ENCODE data around the gene UBE3C. TPM values are rescaled to one million over a fixed set of nuclear protein-coding genes. Genes with fewer than 3 reads are reported as not detected.

The UBE3C gene
- total and polyA plus RNA-seq, 2 of the 13 experiments (the other 11 are each of a cell fraction or from before 2014, with no cell fraction given), result 27.0 to 48.2 TPM

DNA sequence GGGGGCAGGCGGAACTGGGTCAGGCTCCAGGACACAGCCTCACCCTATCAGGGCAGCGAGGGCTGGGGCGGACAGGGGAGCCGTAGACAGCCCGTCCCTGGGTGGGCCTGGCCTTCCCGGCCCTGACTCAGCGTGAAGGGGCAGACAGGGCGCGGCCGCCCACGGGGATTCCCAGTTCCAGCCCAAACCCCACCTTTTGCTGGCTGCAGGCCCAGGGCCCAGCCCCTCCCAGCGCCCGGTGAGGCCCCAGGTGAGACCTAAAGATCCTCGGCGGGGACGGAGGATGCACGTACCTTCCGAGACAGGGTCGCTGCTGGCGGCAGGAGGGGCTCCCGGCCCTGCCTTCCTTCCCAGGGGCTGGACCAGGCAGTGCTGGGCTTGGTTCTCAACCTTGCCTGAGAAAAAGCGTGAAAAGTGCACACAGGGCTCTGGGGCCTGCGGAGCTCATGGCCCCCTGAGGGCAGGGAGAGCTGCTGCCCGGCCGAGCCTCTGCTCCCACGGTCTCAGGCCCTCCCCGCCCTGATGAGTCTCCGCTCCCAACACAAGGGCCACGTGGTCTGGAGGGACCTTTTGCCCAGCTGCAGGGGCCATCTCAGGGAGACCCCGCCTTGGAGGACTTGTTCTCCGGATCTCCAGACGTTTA, 154.2 kb downstream of the UBE3C start (continued):
- TF ChIP-seq MEIS1 (CRISPR knock-in tag; IDR thresholded peaks at IDR 0.05; ENCODE audit: borderline replicate concordance), result no peak
- TF ChIP-seq, protein P1, sequence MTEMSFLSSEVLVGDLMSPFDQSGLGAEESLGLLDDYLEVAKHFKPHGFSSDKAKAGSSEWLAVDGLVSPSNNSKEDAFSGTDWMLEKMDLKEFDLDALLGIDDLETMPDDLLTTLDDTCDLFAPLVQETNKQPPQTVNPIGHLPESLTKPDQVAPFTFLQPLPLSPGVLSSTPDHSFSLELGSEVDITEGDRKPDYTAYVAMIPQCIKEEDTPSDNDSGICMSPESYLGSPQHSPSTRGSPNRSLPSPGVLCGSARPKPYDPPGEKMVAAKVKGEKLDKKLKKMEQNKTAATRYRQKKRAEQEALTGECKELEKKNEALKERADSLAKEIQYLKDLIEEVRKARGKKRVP (CRISPR knock-in tag; IDR thresholded peaks at IDR 0.05), result no peak
- TF ChIP-seq GATAD2A (CRISPR knock-in tag; IDR thresholded peaks at IDR 0.05), result 0 out of 2 replicates have a peak, but pooled peaks have one; percentile 9
- no peak; the same call in 1 of the 2 replicates for TF ChIP-seq POLR2G (IDR thresholded peaks at IDR 0.05; ENCODE audit: low read depth, low read length)
- no peak for TF ChIP-seq RXRA (CRISPR knock-in tag; IDR thresholded peaks at IDR 0.05)
- peak; percentile 77 for TF ChIP-seq ZFX (CRISPR knock-in tag; IDR thresholded peaks at IDR 0.05; ENCODE audit: low read depth)
- peak; percentile 55 for TF ChIP-seq ZNF883 (CRISPR knock-in tag; IDR thresholded peaks at IDR 0.05; ENCODE audit: not compliant biosample characterization)
- TF ChIP-seq ZNF792 (CRISPR knock-in tag; IDR thresholded peaks at IDR 0.05), result no peak
- no peak for TF ChIP-seq SIN3B (IDR thresholded peaks at IDR 0.05; ENCODE audit: low read length)
- TF ChIP-seq CAMTA2 (CRISPR knock-in tag; IDR thresholded peaks at IDR 0.05; ENCODE audit: borderline replicate concordance), result no peak
- TF ChIP-seq NFRKB (IDR thresholded peaks at IDR 0.05), result no peak
- TF ChIP-seq ZFP82 (CRISPR knock-in tag; IDR thresholded peaks at IDR 0.05; ENCODE audit: borderline replicate concordance), result no peak
- TF ChIP-seq, protein P2, sequence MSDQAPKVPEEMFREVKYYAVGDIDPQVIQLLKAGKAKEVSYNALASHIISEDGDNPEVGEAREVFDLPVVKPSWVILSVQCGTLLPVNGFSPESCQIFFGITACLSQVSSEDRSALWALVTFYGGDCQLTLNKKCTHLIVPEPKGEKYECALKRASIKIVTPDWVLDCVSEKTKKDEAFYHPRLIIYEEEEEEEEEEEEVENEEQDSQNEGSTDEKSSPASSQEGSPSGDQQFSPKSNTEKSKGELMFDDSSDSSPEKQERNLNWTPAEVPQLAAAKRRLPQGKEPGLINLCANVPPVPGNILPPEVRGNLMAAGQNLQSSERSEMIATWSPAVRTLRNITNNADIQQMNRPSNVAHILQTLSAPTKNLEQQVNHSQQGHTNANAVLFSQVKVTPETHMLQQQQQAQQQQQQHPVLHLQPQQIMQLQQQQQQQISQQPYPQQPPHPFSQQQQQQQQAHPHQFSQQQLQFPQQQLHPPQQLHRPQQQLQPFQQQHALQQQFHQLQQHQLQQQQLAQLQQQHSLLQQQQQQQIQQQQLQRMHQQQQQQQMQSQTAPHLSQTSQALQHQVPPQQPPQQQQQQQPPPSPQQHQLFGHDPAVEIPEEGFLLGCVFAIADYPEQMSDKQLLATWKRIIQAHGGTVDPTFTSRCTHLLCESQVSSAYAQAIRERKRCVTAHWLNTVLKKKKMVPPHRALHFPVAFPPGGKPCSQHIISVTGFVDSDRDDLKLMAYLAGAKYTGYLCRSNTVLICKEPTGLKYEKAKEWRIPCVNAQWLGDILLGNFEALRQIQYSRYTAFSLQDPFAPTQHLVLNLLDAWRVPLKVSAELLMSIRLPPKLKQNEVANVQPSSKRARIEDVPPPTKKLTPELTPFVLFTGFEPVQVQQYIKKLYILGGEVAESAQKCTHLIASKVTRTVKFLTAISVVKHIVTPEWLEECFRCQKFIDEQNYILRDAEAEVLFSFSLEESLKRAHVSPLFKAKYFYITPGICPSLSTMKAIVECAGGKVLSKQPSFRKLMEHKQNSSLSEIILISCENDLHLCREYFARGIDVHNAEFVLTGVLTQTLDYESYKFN (CRISPR knock-in tag; conservative IDR thresholded peaks at IDR 0.05), result 0 out of 2 replicates have a peak, but pooled peaks have one; percentile 14
- no peak for TF ChIP-seq TCF7 (IDR thresholded peaks at IDR 0.05; ENCODE audit: low read depth)
- peak; percentile 35 for TF ChIP-seq TAF15 (IDR thresholded peaks at IDR 0.05; ENCODE audit: low read depth, low read length, poor library complexity, severe bottlenecking)
- TF ChIP-seq, protein P3, sequence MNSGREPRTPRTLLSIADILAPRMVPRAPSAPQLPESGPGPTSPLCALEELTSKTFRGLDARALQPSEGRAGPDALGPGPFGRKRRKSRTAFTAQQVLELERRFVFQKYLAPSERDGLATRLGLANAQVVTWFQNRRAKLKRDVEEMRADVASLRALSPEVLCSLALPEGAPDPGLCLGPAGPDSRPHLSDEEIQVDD (CRISPR knock-in tag; IDR thresholded peaks at IDR 0.05; ENCODE audit: borderline replicate concordance), result no peak
- no peak for TF ChIP-seq ZNF331 (CRISPR knock-in tag; IDR thresholded peaks at IDR 0.05)
- TF ChIP-seq CHCHD3 (CRISPR knock-in tag; IDR thresholded peaks at IDR 0.05), result no peak
- no peak; the same call in 1 of the 2 replicates for TF ChIP-seq KDM3A (CRISPR knock-in tag; IDR thresholded peaks at IDR 0.05; ENCODE audit: low read depth)
- no peak for TF ChIP-seq ZNF230 (CRISPR knock-in tag; IDR thresholded peaks at IDR 0.05)
- TF ChIP-seq, protein P4, sequence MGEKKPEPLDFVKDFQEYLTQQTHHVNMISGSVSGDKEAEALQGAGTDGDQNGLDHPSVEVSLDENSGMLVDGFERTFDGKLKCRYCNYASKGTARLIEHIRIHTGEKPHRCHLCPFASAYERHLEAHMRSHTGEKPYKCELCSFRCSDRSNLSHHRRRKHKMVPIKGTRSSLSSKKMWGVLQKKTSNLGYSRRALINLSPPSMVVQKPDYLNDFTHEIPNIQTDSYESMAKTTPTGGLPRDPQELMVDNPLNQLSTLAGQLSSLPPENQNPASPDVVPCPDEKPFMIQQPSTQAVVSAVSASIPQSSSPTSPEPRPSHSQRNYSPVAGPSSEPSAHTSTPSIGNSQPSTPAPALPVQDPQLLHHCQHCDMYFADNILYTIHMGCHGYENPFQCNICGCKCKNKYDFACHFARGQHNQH (CRISPR knock-in tag; IDR thresholded peaks at IDR 0.05), result no peak
- TF ChIP-seq HOXA3 (CRISPR knock-in tag; IDR thresholded peaks at IDR 0.05), result 0 out of 2 replicates have a peak, but pooled peaks have one; percentile 5
- no peak for TF ChIP-seq STAG1 (CRISPR knock-in tag; IDR thresholded peaks at IDR 0.05)
- no peak for TF ChIP-seq ISX (CRISPR knock-in tag; conservative IDR thresholded peaks at IDR 0.05)
- TF ChIP-seq IKZF1 (IDR thresholded peaks at IDR 0.05), result no peak

All from HepG2 (cell line).